Epidermal melanocyte (primary cell): Measurements from ENCODE around the gene FAM171A2.
"Not testable (repeated sequence)": the region's sequence is repeated elsewhere in the genome, so short reads cannot be mapped to it uniquely, and the experiment has no call there.

Source experiments
- DNase-seq: peaks from one replicate; pipeline ENCODE4 v3.0.0; 2011; ENCODE audit warnings: low spot score; ENCODE audit not compliant: insufficient read length

FAM171A2 gene

DNA sequence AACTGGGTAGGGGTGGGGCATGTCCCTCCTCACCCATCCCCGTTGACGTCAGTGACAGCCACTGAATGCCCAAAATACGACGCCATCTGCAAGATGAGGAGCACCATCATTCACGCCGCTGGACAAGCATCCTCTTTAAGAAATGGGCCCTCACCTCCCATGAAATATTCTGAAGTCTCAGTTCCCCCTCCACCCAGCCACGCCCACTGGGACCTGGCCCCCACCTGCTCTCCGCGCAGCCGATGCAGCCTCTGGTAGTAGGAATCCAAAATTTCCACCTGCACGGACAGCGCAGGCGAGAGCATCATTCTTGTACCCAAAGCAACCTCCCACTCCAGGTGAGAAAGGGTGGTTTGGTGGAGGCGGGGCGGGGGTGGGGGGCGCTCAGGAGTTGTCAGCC lies 20.2 kb upstream of the FAM171A2 start:
- no peak for DNase-seq

DNA sequence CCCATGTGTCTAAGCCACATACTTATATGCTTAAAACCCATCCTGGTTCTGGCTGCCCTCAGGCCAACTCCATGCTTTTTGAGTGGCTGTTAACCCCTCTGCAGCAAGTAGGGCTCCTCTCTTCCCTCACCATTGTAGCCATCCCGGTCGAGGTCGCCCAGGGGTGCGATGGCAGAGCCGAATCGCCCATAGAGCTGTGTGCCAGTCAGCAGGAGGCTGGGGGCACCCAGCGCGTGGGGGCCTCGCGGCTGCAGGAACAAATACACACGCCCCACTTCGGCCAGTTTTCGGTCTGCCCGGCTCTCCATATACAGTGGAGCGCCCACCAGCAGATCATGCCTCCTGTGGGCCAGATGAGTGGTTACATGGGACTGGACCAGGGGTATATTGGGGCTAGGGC lies 19.7 kb upstream of the FAM171A2 start:
- DNase-seq: no peak

DNA sequence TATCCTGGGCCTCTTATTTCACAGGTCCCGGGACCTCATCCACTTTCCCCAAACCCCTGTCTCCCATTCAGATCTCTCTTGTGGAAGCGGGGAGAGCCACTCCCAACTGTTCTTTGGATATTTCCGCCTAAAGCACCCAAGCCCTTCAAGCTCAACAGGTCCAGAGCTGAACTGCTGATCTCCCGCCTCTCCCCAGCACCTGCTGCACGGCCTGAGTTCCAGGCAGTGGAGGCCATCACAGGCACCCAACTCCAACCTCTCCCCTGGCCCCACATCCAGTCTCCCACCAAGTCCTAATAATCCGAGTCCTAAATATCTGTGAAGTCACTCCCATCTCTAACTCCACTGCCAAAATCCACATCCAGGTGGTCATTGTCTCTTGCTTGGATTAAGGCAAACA lies 19.3 kb upstream of the FAM171A2 start:
- no peak for DNase-seq

DNA sequence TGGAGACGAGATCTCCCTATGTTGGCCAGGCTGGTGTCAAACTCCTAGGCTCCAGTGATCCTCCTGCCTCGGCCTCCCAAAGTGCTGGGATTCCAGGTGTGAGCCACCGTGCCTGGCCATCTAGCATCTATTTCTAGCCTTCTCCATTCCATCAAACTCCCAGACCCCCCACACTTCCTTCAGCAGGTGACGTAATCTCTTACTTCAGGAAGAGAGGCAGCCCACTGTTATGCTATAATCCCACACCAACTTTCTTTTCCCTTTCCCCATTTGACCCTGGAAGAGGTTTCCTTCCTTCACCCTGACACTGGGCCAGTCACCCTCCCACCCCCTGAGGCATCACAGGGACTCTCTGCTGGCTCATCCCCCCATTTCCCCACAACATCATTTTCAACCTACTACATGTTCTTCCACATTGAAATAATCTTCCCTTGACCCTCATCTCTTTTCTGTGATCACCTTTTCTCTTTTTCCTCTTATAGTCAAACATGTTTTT lies 18.2 kb upstream of the FAM171A2 start:
- no peak for DNase-seq

DNA sequence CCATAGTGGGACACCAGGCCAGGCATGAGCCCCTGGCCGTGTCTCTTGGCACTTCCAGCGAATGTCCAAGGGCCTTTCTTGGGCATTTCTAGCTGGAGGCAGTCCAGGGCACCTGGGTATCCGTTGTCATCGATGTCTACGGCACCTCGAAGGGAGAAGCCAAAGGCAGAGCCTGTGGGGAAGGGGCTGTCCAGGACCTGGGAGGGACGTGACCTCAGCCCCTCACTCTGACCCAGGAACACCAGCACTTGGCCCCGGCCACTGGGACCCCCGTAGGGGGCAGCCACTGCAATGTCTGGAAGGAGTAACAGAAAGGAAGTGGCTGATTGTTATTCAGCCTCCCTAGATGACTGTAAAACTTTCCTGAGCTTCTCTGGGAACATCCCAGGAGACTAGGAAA lies 17.1 kb upstream of the FAM171A2 start:
- no peak for DNase-seq

DNA sequence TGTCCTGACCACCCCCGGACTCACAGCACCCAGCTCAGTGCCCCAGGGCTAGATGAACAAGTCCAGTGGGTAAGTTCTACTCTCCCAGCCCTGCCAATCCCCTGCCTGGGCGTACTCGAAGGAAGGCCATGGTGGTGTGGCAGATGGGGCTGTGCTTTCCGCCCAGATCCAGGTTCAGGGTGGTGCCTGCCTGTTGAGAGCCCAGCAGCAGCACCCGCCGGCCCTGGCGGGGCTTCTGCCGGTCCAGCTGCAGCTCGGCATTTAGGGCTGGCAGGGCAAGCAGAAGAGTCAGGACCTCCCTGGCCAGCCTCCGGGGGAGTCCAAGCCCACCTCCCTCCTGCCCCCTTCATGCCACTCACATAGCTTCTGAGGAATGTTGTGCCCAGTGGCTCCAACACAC lies 16.2 kb upstream of the FAM171A2 start:
- no peak for DNase-seq

DNA sequence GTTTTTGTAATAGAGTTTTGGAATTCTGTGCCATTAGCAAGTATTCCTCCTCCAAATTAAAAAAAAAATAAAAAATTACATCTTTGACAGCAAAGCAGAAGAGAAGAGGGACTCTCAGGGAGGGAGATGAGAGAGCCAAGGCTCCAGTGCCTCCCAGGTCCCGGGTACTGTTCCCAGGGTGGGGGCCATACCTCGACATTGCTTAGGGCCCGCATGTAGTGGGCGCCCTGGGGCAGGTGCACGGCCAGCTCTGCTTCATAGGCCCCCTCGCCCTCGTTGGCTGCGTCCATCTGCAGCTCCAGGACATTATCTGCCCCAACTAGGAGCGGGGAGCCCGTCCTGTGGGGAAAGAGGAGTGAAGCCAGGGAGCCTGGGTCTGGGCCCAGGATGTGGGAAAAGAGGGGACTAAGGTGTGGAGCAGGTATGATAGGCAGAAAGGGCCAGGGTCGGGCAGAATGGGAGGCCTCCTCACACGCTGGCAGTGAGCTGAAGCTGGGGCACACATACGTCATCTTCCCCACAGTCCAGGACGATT lies 14.6 kb upstream of the FAM171A2 start:
- DNase-seq: peak; percentile 3

DNA sequence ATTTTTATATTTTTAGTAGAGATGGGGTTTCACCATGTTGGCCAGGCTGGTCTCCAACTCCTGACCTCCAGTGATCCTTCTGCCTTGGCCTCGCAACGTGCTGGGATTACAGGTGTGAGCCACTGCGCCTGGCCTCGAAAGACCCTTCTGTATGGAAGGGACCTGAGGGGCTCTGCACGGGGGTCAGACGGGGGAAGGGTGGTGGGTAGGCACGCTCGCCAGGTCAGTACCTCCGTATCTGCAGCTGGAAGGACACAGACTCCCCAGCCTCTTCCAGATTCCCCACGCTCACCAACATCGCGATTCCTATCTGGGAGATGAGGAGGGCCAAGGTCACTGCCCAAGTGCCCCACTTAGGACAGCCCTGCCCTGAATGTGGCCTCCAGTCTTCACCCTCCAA lies 13.1 kb upstream of the FAM171A2 start:
- no peak for DNase-seq

DNA sequence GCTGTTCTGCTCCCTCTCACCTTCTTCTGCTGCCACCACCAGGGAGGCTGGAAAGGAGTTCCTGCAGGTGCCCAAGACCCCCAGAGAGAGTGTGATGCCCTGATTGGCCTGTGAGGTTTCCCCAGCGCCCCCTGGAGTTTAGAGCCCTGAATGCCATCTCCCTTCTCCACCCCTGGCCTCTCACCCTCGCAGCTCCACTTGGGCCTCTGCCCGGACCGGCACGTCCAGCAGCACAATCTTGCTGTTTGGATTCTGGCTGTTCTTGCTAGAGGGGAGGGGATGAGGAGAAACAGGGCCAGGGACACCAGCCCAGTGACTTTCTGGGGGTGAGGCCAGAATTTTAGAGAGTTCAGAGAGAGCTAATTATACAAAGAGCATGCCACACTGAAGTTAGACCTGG lies 12.5 kb upstream of the FAM171A2 start:
- DNase-seq: no peak

DNA sequence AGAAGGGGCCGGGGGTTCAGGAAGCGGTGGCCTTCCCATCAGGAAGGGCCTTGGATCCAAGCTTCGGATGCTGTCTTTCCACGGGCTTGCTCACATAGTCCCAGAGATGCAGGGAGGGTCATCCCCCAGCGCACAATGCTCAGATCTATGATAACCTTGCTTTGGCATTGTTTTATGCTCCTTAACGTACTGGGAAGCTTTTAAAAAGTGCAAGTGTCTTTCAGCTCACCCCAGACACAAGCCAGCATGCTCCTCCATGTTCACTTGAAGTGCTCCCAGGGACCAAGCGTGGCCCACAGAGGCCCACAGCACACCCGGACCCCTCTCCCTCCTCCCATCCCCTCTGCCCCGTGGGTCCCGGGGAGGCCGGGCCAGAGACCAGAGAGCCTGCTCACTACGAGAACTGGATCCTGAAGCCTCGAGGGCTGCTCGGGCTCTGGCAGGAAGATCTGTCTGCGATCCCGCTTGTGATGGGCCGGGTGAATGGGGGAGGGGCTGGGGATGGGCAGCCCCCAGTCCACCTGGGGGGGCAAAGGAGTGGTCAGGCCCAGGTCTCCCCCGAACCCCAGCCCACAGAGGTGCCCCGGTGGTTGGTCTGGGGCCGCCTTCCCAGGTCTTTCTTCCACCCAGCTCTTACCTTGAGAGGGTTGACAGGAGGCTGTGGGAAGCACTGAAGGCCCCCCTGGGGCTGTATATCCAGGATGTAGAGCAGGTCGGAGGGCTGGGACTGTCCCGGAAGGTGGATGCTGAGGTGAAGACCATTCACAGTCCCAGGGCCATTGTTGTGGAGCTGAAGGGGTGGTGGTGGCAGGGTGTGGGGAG lies 11.8 kb upstream of the FAM171A2 start:
- no peak for DNase-seq

DNA sequence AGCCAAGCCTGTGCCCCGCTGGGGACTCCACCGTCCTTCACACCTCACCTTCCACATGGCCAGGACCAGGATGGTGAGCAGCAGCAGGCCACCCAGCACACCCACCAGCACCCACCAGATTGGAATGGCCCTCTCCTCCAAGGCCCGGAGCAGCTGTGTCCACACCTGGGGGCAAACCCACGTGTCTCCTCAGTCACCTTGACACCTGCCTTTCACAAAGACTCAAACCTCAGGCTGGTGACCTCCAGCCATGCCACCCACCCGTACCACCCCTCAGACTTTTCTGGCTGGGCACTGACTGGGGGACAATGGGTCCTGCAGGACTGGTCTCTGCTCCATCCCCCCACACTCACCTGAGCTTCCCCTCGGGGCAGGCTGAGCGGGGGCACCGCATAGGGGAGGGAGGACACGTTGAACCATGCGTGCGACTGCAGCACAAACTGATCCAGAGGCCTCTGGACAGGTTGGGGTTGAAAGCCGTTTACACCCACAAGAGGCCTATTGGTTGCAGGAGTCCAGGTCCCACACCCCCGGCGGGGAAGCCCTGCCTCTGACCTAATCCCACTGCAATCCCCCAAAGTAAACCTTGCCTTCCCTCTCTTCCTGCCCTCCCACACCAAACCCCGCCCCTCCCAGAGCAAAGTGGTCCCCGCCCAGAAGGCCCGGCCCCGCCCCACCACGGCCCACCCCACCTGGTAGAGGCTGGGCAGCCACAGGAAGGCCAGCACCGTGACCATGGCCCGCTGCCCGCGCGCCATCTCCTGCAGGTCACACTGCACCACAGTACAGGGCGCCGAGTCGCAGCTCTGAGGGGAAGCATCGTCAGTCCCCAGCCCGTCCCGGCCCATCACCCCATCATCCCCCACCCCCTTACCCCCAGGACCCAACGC lies 10.9 kb upstream of the FAM171A2 start:
- no peak for DNase-seq

DNA sequence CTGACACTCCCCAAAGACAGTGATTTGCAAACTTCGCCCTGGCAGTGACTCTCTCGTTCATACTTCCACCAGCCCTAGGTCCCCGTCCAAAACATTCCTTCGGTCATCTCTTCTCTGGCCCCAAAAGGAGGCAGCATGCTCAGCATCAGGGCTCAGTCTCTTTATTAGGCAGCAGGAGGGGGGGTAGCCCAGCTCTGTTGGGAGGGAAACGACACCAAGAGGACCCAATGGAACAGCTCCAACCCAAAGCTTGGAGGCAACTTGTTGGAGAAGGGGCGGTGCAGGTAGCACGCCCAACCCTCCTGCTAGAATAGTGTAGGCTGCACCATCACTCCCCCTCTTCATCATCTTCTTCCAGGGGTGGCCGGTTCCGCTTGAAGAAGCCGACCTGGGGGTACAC lies 8.4 kb upstream of the FAM171A2 start:
- no peak for DNase-seq

DNA sequence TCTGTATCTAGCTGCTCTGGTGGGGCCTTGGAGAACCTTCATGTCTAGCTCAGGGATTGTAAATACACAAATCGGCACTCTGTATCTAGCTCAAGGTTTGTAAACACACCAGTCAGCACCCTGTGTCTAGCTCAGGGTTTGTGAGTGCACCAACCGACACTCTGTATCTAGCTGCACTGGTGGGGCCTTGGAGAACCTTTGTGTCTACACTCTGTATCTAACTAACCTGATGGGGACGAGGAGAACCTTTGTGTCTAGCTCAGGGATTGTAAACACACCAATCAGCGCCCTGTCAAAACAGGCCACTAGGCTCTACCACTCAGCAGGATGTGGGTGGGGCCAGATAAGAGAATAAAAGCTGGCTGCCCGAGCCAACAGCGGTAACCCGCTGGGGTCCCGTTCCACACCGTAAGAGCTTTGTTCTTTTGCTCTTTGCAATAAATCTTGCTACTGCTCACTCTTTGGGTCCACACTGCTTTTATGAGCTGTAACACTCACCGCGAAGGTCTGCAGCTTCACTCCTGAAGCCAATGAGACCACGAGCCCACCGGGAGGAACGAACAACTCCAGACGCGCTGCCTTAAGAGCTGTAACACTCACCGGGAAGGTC lies 5.9 kb upstream of the FAM171A2 start:
- not testable (repeated sequence) for DNase-seq

DNA sequence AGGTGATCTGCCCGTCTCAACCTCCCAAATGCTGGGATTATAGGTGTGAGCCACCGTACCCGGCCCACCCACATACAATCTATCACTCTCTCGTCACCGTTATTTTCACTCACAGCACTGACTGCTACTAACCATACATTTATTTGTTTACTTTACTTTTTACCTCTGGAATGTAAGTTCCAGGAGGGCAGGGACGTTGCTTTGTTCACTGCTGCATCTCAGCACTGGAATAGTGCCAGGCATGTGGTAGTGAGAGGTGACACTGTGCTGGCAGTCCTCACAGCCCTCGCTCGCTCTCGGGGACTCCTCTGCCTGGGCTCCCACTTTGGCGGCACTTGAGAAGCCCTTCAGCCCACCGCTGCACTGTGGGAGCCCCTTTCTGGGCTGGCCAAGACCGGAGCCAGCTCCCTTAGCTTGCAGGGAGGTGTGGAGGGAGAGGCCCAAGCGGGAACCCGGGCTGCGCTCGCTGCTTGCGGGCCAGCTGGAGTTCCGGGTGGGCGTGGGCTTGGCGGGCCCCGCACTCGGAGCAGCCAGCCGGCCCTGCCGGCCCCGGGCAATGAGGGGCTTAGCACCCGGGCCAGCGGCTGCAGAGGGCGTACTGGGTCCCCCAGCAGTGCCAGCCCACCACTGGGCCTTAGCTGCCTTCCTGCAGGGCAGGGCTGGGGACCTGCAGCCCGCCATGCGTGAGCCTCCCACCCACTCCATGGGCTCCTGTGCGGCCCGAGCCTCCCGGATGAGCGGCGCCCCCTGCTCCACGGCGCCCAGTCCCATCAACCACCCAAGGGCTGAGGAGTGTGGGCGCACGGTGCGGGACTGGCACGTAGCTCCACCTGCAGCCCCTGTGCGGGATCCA lies 5.0 kb upstream of the FAM171A2 start:
- DNase-seq: not testable (repeated sequence)

DNA sequence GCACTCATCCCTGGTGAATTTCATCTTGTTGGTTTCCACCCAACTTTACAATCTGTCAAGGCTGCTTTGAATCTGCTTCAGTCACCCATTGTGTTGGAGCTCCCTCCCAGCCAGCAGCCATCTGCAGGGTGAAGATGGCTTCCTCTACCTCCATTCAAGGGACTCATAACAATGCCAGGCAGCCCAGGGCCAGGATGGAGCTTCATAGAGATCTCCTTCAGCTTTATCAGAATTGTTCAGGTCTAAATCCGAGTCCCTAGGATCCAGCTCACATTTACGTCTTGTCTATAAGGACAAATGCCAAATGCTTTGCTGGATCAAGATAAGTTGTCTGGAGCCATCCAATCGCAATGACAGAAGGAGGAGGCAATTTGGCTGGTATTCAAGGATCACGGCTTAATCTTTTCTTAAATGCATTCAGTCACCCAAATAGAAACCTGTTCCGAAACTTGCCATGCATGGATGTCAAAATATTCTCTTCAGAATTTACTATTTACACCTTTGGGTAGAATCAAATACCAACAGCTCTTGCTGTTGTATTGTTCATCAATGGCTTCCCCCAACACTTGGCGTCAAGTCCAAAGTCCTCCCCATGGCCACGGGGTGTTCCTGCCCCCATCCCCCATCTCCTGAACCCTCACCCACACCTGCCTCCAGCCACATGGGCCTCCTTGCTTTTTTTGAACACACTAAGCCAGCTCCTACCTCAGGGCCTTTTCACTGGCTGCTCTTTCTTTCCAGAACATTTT lies 3.8 kb upstream of the FAM171A2 start:
- DNase-seq: no peak

DNA sequence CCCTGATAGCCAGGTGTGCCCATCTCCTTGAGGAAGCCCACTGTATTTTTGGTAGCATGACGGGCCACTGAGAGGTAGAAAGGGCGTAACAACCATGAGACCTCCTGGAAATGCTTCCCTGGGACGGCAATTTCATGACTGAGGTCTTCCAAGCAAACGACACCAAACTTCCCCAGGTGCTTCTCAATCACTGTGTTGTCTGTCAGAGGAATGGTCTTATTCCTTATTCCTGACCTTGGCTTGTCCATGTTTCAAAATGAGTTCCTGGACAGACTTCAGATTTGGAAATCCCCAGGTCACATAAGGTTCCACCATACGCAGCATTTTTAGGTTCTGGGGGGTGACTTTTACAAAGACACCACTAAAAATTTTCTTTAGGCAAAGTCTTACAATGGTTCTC lies 1.4 kb upstream of the FAM171A2 start:
- not testable (repeated sequence) for DNase-seq

DNA sequence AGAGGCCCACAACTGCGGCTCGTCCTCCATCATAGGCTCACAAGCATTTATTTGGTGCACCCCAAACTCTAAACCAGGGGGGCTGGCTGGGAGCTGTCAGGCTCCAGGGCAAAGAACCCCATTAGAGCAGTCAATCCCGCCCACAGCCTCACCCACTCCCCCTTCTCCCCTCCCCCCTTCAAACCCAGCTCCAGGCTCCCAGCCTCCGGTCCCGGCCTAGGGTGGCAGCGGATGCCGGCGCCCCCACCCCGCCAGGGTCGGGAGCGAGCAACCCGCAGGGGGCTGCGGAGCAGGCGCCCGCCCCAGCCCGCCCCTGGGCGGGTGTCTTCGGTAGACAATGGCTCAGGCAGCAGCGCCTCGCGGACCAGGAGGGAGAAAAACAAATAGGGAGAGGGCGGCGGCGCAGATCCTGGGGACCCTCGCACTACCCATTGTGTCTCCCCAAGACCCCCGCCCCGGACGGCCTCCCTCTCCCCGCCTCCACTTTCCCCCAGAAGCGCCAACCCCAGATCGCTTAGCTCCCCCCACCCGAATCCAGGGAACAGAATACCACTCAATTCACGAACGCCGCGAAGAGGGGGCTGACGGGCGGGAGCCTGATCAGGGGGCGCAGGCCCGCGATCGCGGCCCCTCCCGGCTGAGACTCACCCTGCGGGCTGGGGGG lies 572 bp downstream of the FAM171A2 start:
- DNase-seq: no peak

DNA sequence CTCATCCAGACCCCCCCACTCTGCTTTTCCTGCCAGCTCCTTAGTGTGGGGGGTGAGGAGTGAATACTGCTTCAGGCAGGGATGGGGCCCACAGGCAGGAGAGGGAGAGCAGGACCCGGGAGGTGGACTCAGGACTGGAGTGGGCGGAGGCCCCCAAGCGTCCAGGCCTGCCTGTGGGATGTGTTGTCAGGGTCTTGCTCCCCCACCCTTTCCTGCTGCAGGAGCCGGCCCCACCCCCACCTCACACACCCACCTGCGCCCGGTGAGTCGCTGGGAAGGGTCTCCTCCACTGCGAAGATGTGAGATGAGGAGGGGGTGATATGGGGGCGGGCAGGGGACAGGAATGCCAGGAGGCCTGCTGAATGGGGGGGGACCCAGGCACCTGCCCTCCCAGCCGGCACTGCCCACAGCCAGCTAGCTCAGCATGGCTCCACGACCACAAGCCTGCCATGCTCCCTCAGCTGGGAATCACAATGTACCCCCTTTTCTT lies 1.1 kb downstream of the FAM171A2 start:
- no peak for DNase-seq
